SK-N-SH (cell line): ENCODE data around the gene TMEM106B. TPM values are rescaled to one million over a fixed set of nuclear protein-coding genes. Genes with fewer than 3 reads are reported as not detected.

Source experiments
- CTCF ChIA-PET: fragments of 300-600, 350-600 bp; formaldehyde crosslinking; extraction: SDS; loops from one replicate; lab custom pipeline; 2021; lab: Yijun Ruan, JAX
- POLR2A ChIA-PET: fragments of 350-600 bp; sonication (Branson Sonifier 250); formaldehyde crosslinking; extraction: SDS; loops from one replicate; lab custom pipeline; 2020; ENCODE audit warnings: antibody characterized with exemption, inconsistent platforms; lab: Yijun Ruan, JAX
- DNase-seq: peaks from one replicate; pipeline ENCODE4 v3.0.0; 2012
- H2AFZ ChIP-seq: fragments of 200-600 bp; sonication (generic); 2 replicates; pipeline ENCODE4 v1.8.1; 2016; ENCODE audit warnings: antibody characterized with exemption, mild to moderate bottlenecking, low read depth
- H3F3A ChIP-seq: fragments of 200-600 bp; sonication (generic); replicated peaks from 2 replicates; pipeline ENCODE3; 2016; ENCODE audit warnings: antibody characterized with exemption, mild to moderate bottlenecking; ENCODE audit not compliant: insufficient read depth
- H3K27ac ChIP-seq, 2 experiments: fragments of 200-500 bp in 1 of 2; fragments of 200-600 bp in 1 of 2; sonication (Bioruptor generic) in 1 of 2; sonication (generic), shearing (Covaris generic) in 1 of 2; 2 replicates each; pipeline versions ENCODE4 v1.5.1 to v1.6.1; 2014 to 2016; ENCODE audit warnings: low read depth in 2 of 2, inconsistent platforms in 1 of 2, low read length in 1 of 2, mild to moderate bottlenecking in 1 of 2, mixed read lengths in 1 of 2
- H3K27me3 ChIP-seq: fragments of 200-600 bp; sonication (generic), shearing (Covaris generic); 2 replicates; pipeline ENCODE4 v1.6.1; 2016; ENCODE audit warnings: mixed run types; ENCODE audit not compliant: insufficient read depth
- H3K36me3 ChIP-seq, 2 experiments: fragments of 200-500 bp in 1 of 2; fragments of 200-600 bp in 1 of 2; sonication (Bioruptor generic) in 1 of 2; sonication (generic) in 1 of 2; replicated peaks in 1 of 2; 2 replicates each; pipeline versions ENCODE3 to v1.5.1; 2014 to 2016; ENCODE audit warnings: low read length in 1 of 2, mild to moderate bottlenecking in 1 of 2; ENCODE audit not compliant: insufficient read depth in 2 of 2, control insufficient read depth in 1 of 2
- H3K4me1 ChIP-seq, 2 experiments: fragments of 200-500 bp in 1 of 2; fragments of 200-600 bp in 1 of 2; sonication (Bioruptor generic) in 1 of 2; sonication (generic), shearing (Covaris generic) in 1 of 2; 2 replicates each; pipeline versions ENCODE4 v1.5.1 to v1.6.1; 2014 to 2016; ENCODE audit warnings: low read depth in 1 of 2, low read length in 1 of 2, mixed run types in 1 of 2; ENCODE audit not compliant: insufficient read depth in 2 of 2, control insufficient read depth in 1 of 2
- H3K4me2 ChIP-seq: fragments of 200-600 bp; sonication (generic), shearing (Covaris generic); 2 replicates; pipeline ENCODE4 v1.6.1; 2017; ENCODE audit warnings: mixed run types
- H3K4me3 ChIP-seq, 2 experiments: fragments of 200-500 bp in 1 of 2; fragments of 200-600 bp in 1 of 2; sonication (Bioruptor generic) in 1 of 2; sonication (generic), shearing (Covaris generic) in 1 of 2; 2 replicates each; pipeline versions ENCODE4 v1.5.1 to v1.8.1; 2014 to 2016; ENCODE audit warnings: low read depth in 2 of 2, inconsistent platforms in 1 of 2, low read length in 1 of 2, mild to moderate bottlenecking in 1 of 2, mixed read lengths in 1 of 2, moderate library complexity in 1 of 2
- H3K79me2 ChIP-seq: fragments of 200-600 bp; sonication (generic); 2 replicates; pipeline ENCODE4 v1.8.1; 2017; ENCODE audit warnings: mild to moderate bottlenecking; ENCODE audit not compliant: insufficient read depth
- H3K9ac ChIP-seq: fragments of 200-600 bp; sonication (generic); 2 replicates; pipeline ENCODE4 v1.6.1; 2017; ENCODE audit warnings: mixed run types
- H3K9me2 ChIP-seq: fragments of 200-600 bp; sonication (generic); 2 replicates; pipeline ENCODE4 v1.6.1; 2017; ENCODE audit warnings: mixed run types
- H3K9me3 ChIP-seq: fragments of 200-600 bp; sonication (generic); 2 replicates; pipeline ENCODE4 v1.6.1; 2017; ENCODE audit warnings: mixed run types, mild to moderate bottlenecking, moderate library complexity
- H4K20me1 ChIP-seq: fragments of 200-600 bp; sonication (generic); 2 replicates; pipeline ENCODE4 v1.6.1; 2017; ENCODE audit warnings: mild to moderate bottlenecking, mixed run types; ENCODE audit not compliant: insufficient read depth
- EP300 ChIP-seq, 2 experiments: IDR thresholded peaks; 2 replicates each; pipeline versions ENCODE4 v1.4.0 to v1.6.1; 2012; ENCODE audit warnings: borderline replicate concordance in 1 of 2, low read depth in 1 of 2, low read length in 1 of 2
- FOXJ3 ChIP-seq: sonication (generic); formaldehyde crosslinking; IDR thresholded peaks from 2 replicates; pipeline ENCODE4 v1.5.1; 2020; ENCODE audit warnings: mild to moderate bottlenecking, missing genetic modification reagents
- FOXM1 ChIP-seq: IDR thresholded peaks from 2 replicates; pipeline ENCODE4 v1.4.0; 2012; ENCODE audit warnings: low read depth, mild to moderate bottlenecking
- GABPA ChIP-seq: IDR thresholded peaks from 2 replicates; pipeline ENCODE4 v1.4.0; 2012; ENCODE audit warnings: low read depth, mild to moderate bottlenecking
- IRF3 ChIP-seq: fragments of 150-350 bp; IDR thresholded peaks from 2 replicates; pipeline ENCODE4 v1.6.1; 2016; ENCODE audit warnings: mild to moderate bottlenecking, low read depth, low read length
- JUND ChIP-seq: IDR thresholded peaks from 2 replicates; pipeline ENCODE4 v1.4.0; 2012
- MAX ChIP-seq: IDR thresholded peaks from 2 replicates; pipeline ENCODE4 v1.4.0; 2012; ENCODE audit warnings: low read depth
- NRF1 ChIP-seq: IDR thresholded peaks from 2 replicates; pipeline ENCODE4 v1.6.1; 2012; ENCODE audit warnings: low read depth, mild to moderate bottlenecking, low read length
- PBX3 ChIP-seq: IDR thresholded peaks from 2 replicates; pipeline ENCODE4; 2012
- ZBTB33 ChIP-seq: IDR thresholded peaks from 2 replicates; pipeline ENCODE4 v1.4.0; 2012; ENCODE audit warnings: low read depth, borderline replicate concordance
- WGBS: methylation state at CpG from one replicate; pipeline ENCODE4 v1.1.6; 2017; ENCODE audit warnings: low lambda C conversion rate; 5-methylcytosine and 5-hydroxymethylcytosine counted together
- polyA plus RNA-seq, 3 experiments: library from polyadenylated mRNA; depleted of rRNA; stranded (reverse); fragments of >200 nt; gene quantifications; 2 replicates each; pipeline ENCODE4 v1.2.3, GENCODE V29; 2012

TMEM106B gene
- polyA plus RNA-seq, 1 of the 3 experiments (the other 2 are of a cell fraction), result 20.4 TPM

GRCh38 chr7:12290761-12291160 lies 79.7 kb downstream of the TMEM106B start:
- CTCF ChIA-PET, result interaction anchor here (0.6 kb wide), 1 partner anchor 460 kb away, joined by 3 read pairs; no protein-coding TSS in a partner anchor

More at GRCh38 chr7:12290761-12291160, 79.7 kb downstream of the TMEM106B start:
- H3F3A ChIP-seq, result no peaks in the 10 kb centered on the region
- no peak overlapping the region for H2AFZ ChIP-seq
- no peak overlapping the region for H3K4me3 ChIP-seq
- DNase-seq, result no peak
- no peaks in the 10 kb centered on the region; a peak in 1 of 4 replicates for H3K4me1 ChIP-seq
- H4K20me1 ChIP-seq, result no peaks in the 10 kb centered on the region
- H3K27me3 ChIP-seq, result no peaks in the 10 kb centered on the region
- H3K4me2 ChIP-seq, result no peak overlapping the region
- H3K9me3 ChIP-seq, result no peaks in the 10 kb centered on the region
- no peaks in the 10 kb centered on the region for H3K36me3 ChIP-seq
- H3K79me2 ChIP-seq, result no peaks in the 10 kb centered on the region
- TF ChIP-seq MAX, result no peak
- no peak for TF ChIP-seq JUND
- TF ChIP-seq PBX3, result no peak
- no peak for TF ChIP-seq NRF1
- TF ChIP-seq IRF3, result no peak
- no peak for TF ChIP-seq FOXJ3 (CRISPR knock-in tag)
- TF ChIP-seq FOXM1, result no peak
- TF ChIP-seq ZBTB33, result no peak
- TF ChIP-seq EP300 (IDR thresholded peaks at IDR 0.05; ENCODE audit: borderline replicate concordance in 1 of 2, low read depth in 1 of 2, low read length in 1 of 2), result no peak
- no peak for TF ChIP-seq GABPA
- H3K9ac ChIP-seq, result no peak overlapping the region
- no peak overlapping the region for H3K27ac ChIP-seq
- WGBS, result 73% methylated on average over 1 of the region's 1 CpG
- POLR2A ChIA-PET, result no interaction called here
- no peaks in the 10 kb centered on the region for H3K9me2 ChIP-seq
